ENCODE data around the gene ASTN2.

ASTN2 gene

DNA sequence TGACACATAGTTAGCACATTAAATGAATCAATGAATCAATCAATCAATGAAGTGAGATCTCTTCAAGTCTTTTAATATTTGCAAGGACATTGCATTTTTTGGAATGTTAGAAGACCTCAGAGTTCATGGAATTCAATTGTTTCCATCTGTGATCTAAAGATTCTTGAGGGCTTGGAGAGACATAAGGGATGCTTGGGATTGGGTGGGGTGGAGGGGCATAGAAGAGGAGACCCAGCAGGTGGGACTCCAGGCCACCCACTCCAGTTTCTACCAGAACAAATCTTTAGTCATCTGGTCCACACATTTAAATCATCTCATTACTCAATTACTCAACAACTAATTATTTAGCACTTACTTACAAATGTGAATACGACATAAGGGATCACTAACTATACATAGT, 978.7 kb downstream of the ASTN2 start:
- DNase-seq = no peak

GRCh38 chr9:116435706-116436105, 979.2 kb downstream of the ASTN2 start:
- DNase-seq = no peak

- DNase-seq = no peak
Observed at GRCh38 chr9:116434314-116434713, 980.5 kb downstream of the ASTN2 start.

DNA sequence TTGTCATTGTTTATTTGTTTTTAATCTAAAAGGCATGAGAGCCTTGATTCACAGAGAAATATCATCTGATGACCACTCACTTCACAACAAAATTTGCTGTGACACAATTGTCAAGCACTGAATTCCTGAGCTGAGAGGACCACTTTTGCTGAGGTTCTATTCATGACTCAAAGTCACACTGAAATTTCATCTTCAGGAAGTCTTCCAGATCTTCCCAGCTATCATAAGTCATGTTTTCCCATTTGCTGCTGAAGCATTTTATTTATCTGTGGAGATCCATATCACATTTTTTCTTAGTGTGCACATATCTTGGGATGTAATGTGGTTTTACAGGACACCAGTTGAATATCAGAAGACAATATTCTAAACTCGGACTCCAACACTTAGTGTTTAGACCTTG, 982.8 kb downstream of the ASTN2 start:
- no peak for DNase-seq

DNA sequence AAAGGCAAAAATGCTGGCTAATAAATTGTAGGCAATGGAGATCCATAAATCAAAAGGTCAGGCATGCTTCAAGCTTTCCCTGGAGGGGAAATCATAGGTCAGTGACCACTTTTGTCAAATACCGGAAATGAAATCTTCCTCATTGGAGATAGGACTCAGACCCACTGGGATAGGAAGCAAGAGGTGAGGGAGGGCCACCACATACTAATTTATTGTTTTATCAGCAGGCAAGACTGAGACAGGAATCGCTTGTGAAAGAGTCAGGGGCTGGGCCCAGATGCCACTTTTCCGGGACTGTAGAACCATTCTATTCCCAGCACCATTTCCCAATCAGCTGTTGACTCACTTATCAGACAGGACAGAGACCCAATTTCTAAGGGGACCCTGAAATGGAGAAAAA, 984.0 kb downstream of the ASTN2 start:
- no peak for DNase-seq

GRCh38 chr9:116425244-116425643, 989.6 kb downstream of the ASTN2 start:
- DNase-seq = no peak

GRCh38 chr9:116423149-116423548, 991.7 kb downstream of the ASTN2 start:
- DNase-seq = no peak

DNA sequence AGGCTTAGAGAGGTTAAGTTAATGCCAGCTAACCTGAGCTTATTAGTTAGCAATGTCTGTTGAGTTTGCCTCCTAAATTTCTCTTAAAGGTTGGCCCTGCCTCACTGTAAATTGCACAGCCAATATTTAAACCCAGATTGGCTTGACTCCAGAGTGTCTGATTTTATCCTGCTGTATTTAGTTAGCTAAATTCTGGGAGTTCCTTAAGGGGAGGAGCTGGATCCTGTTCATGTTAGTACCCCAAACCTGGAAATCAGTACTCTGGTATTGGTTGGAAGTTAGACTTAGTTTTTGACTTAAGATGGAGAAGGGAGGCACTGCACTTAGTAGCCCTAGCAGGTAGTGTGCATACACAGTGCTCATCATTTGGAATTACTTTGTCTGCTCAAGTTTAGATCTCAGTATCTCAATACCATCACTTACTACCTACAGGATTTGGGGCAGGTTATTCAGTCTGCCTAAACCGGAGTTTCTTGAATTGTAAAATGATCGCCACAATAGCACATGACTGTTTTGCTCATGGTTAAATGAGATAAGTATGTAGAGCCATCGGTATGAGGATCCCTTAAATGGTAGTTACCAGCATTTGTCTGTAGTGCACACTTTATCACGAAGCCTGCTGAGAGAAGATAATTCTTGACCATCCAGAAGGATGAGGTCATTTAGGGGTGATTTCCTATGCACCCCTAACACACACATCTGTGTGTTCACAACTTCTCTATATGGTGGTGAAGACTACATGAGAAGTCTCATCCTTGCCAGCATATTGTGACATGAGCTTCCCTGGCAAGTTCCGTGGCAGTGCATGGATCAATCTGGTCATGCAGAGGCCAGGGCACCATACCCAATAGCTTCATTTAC, 992.5 kb downstream of the ASTN2 start:
- no peak for DNase-seq

DNA sequence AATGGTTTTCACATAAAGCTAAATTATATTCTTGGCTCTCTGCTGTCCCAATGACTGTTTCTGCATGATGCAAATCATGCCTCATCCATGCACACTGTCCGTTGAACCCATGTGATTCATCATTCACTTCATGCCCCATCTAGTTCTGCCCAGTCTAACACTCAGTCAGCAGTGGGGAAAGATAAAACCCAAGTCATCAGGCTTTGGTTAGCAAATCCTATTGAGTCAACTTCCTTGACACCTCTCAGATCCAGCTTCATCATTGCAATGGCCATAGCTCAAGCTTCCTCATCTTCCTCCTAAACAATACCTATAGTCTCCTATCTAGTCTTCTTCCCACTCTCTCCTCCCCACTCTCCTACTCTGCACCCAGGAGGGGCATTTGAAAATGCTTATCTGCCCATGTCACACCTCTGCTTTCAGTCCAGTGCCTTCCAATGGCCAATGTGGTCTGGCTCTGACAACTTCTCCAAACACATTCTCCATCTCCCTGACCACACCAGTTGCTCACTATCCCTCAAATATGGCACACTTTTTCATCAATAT, 993.8 kb downstream of the ASTN2 start:
- DNase-seq = no peak

- DNase-seq = no peak
Observed at GRCh38 chr9:116419181-116419580, 995.7 kb downstream of the ASTN2 start.

DNA sequence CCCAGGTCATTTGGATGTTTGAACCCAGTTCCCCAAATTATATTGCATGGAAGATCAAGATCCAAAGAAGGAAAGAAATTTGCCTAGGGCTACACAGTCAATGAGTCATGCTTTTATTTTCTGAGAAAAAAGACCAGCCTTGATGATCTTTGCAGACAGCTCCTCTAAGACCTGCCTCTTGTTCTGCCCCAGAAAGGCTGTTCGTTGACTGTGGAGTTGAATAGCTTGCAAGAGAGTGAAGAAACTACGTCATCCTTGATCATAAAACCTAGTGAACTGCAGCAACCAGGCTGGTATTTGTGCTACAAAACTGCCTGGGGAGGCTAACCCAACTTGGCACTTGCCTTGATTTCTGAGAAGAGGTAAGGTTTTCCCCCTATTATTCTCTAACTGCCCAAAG, 997.4 kb downstream of the ASTN2 start:
- DNase-seq = no peak

- DNase-seq = no peak
Observed at GRCh38 chr9:116416421-116416820, 998.4 kb downstream of the ASTN2 start.

DNA sequence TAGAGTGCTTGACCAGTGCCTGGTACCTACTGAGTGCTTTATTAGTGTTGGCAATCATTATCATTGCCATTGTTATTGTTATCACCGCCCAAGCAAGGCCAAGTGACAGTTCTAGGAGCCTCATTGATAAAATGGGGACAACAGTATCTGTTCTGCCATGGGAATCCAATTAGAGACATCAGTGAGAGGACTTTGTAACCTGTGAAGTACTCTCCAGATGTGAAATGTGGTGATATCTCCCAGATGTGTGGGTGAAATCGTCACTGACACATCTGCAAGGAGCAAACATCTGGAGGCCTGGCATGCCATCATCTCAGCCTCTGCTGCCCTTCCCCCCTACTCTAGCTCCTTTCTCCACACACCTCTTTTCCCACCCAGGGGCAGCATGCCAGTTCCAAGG, 1000.5 kb downstream of the ASTN2 start:
- no peak for DNase-seq

DNA sequence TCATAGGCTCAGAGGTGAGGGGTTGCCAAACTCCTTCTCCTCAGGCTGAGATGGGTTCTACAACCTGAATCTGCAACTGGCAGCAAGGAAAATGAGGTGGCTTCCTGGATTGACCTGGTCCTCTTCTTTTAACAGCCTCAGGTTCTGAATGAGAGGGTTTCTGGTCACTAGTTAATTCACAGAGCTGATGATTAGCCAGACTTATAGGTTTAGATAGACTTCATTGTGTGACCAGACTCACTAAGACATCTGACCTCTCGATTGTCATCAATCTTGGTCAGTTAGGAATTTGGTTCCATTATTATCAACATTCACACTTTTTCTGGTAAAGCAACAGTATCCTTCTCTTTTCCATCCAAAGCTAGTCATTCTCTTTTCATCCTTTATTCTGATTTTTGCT, 1003.4 kb downstream of the ASTN2 start:
- no peak for DNase-seq

DNA sequence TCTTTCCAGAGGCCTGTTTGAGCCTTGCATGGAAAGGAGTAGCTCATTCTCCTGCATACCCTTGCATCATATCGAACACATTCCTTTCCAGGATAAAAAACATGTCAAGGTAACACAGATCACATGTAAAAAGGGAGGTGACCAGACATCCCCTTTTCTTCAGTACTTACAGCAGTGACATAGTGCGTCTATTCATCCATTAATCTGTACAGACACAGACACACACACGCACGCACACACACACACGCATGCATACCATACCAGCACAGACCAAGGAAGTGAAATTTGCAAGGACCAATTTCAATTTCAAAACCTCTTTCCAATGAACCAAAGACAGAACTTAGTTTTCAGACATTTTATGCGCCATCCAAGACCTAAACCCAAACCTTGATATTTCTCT, 1005.2 kb downstream of the ASTN2 start:
- DNase-seq = no peak

DNA sequence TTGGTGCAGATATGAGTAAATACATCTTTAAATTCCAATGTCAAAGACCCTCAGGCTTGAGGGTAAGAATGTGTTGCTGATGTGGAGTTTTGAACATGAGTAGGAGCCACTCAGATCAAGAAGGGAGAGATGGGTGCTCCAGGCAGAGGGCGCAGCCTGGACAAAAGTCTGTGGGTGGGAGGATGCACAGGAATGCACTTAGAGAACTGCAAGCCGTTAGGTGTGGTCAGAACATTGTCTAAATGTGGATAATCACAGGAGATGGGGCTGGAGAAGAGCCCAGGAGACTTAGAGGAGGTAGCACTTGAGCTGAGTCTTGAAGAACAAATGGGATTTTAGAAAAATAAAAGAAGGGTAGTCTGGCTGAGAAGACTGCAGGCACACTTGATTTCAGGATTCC, 1005.7 kb downstream of the ASTN2 start:
- DNase-seq = no peak

DNA sequence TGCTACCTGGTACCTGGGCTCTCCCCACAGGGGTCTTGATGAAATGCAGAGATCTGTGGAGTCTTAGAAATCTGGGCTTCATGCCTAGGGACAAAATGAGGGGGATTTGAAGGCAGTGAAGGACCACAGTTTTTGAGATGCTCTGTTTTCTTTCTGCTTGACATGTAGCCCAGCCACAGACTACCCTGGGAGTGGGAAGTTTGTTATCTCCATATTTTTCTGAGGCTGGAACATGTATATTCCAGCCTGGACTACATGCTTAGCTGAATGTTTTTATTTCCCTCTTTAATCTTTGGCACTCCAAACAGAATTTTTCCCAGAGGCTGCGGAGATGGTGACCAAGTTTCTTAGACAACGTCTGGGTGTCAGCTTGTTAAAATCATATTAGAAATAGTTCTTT, 1008.4 kb downstream of the ASTN2 start:
- DNase-seq = no peak

- DNase-seq = no peak
Observed at GRCh38 chr9:116405321-116405720, 1009.5 kb downstream of the ASTN2 start.

- no peak for DNase-seq
Observed at GRCh38 chr9:116404228-116404627, 1010.6 kb downstream of the ASTN2 start.

- DNase-seq = no peak
Observed at GRCh38 chr9:116403171-116403570, 1011.7 kb downstream of the ASTN2 start.

- no peak for DNase-seq
Observed at GRCh38 chr9:116395699-116396037, 1019.2 kb downstream of the ASTN2 start.

DNA sequence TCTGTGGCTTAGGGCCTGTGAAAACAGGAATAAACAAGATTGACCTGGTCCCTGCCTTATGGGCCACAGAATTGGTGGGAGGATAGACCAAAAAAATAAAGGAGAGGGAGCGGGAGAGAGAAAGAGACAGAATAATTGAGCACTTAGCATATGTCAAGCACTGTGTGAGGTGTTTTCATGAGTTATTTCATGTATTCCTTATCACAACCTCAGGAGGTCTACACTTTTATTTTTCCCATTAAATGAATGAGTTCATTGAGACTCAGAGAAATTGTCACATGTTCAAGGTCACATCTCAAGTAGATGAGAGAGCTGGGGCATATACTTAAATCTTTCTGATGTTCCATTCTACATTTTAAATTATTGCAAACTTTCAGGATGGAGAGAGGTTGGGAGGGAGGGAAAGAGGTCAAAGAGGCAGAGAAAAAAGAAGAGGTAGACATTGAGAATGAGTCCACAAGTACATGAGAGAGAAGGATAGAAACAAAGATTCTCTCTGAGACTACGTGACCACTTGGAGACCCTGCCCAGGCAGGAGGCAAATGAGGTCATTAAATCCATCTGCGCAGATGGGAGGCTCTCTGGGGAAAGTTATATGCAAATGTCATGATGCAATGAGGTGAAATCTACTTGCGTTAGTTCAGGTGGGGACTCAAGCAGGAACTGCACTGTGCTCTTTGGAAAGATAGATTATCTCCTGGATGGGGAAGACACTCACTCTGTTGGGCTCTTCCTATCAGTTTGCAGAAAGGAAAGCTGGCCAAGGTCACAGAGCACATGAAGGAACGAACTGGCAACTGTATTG, 1019.8 kb downstream of the ASTN2 start:
- no peak for DNase-seq

GRCh38 chr9:116394070-116394469, 1020.8 kb downstream of the ASTN2 start:
- DNase-seq = no peak

DNA sequence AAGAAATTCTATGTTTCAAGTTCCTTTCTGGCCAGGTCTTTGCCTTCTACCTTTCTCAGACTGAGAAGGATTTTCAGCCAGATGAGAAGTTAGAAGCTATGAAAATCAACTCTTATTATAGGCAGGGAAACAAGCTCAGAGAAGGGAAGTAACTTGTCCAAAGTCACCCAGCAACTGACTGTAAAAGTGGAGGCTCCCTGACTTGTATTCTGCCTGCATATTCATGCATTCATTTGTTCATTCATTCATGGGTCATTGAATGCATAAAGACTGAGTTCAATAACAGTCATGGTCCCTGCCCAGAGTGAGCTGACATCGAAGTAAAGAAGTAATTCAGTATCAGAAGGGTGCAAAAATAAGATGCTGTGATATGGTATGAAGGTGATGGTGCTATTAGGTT, 1021.7 kb downstream of the ASTN2 start:
- DNase-seq = no peak

All from NCI-H2227 treated with DMSO at 0.1 percent for 48 hours (cell line).